AG04449 (cell line): ENCODE measurements around the gene MAP7D3.

ENCODE experiments used
- CTCF ChIA-PET: fragments of 350-600 bp; formaldehyde crosslinking; extraction: SDS; loops from one replicate; lab custom pipeline; 2021; ENCODE audit warnings: antibody characterized with exemption; lab: Yijun Ruan, JAX
- POLR2A ChIA-PET: fragments of 400-600, 350-600 bp; formaldehyde crosslinking; extraction: SDS; loops from one replicate; lab custom pipeline; 2020; ENCODE audit warnings: antibody characterized with exemption, inconsistent platforms; lab: Yijun Ruan, JAX
- DNase-seq: peaks from one replicate; pipeline ENCODE4 v3.0.0-alpha.2; 2010; ENCODE audit warnings: low read depth, low spot score
- H3K4me3 ChIP-seq: 2 replicates; pipeline ENCODE4 v1.5.1; 2011; ENCODE audit warnings: low read depth, mild to moderate bottlenecking, control low read depth, low read length
- CTCF ChIP-seq: IDR thresholded peaks from one replicate; pipeline ENCODE4 v1.5.1; 2011; ENCODE audit warnings: mild to moderate bottlenecking, moderate library complexity, low read length, control low read depth, inconsistent platforms; ENCODE audit not compliant: insufficient read depth; ENCODE audit errors: missing control alignments

MAP7D3 gene

GRCh38 chrX:136194536-136194935 is 56.7 kb downstream of the MAP7D3 start:
- ChIA-PET POLR2A (no interaction called here), CTCF (no interaction called here)
- H3K4me3 ChIP-seq: no peak overlapping the region
- no peak for TF ChIP-seq CTCF
- no peak for DNase-seq

- no peak for TF ChIP-seq CTCF
- no peak overlapping the region for H3K4me3 ChIP-seq
- DNase-seq: no peak
- ChIA-PET CTCF (no interaction called here), POLR2A (no interaction called here)
Observed at GRCh38 chrX:136193771-136194170, 57.4 kb downstream of the MAP7D3 start.

- no peak overlapping the region for H3K4me3 ChIP-seq
- ChIA-PET CTCF (no interaction called here), POLR2A (no interaction called here)
- TF ChIP-seq CTCF: no peak
- no peak for DNase-seq
Observed at GRCh38 chrX:136192839-136193414, 58.3 kb downstream of the MAP7D3 start.

GRCh38 chrX:136192135-136192534 is 59.1 kb downstream of the MAP7D3 start:
- ChIA-PET CTCF (no interaction called here), POLR2A (no interaction called here)
- DNase-seq: no peak
- no peak for TF ChIP-seq CTCF
- H3K4me3 ChIP-seq: no peak overlapping the region

GRCh38 chrX:136191171-136191570 is 60.0 kb downstream of the MAP7D3 start:
- no peak for DNase-seq
- no peak overlapping the region for H3K4me3 ChIP-seq
- ChIA-PET CTCF (interaction anchor here (1.3 kb wide), 1 partner anchor 11 kb away, joined by 3 read pairs; no protein-coding TSS in a partner anchor), POLR2A (no interaction called here)
- no peak for TF ChIP-seq CTCF

- no peak for DNase-seq
- H3K4me3 ChIP-seq: no peak overlapping the region
- ChIA-PET POLR2A (no interaction called here), CTCF (interaction anchor here (1.3 kb wide), 1 partner anchor 12 kb away, joined by 3 read pairs; no protein-coding TSS in a partner anchor)
- no peak for TF ChIP-seq CTCF
Observed at GRCh38 chrX:136190038-136190713, 61.0 kb downstream of the MAP7D3 start.
